GM12874 (cell line): ENCODE data around the gene MXD3.

ENCODE experiments used
- TF ChIP-seq, protein P1 (sequence below): IDR thresholded peaks from 2 replicates; pipeline ENCODE4 v1.5.1; 2011; ENCODE audit warnings: low read depth, mild to moderate bottlenecking, control low read depth, low read length, moderate library complexity; ENCODE audit not compliant: insufficient read depth

MXD3 gene

GRCh38 chr5:177333420-177334154 is 21.9 kb upstream of the MXD3 start:
- TF ChIP-seq, protein P1, sequence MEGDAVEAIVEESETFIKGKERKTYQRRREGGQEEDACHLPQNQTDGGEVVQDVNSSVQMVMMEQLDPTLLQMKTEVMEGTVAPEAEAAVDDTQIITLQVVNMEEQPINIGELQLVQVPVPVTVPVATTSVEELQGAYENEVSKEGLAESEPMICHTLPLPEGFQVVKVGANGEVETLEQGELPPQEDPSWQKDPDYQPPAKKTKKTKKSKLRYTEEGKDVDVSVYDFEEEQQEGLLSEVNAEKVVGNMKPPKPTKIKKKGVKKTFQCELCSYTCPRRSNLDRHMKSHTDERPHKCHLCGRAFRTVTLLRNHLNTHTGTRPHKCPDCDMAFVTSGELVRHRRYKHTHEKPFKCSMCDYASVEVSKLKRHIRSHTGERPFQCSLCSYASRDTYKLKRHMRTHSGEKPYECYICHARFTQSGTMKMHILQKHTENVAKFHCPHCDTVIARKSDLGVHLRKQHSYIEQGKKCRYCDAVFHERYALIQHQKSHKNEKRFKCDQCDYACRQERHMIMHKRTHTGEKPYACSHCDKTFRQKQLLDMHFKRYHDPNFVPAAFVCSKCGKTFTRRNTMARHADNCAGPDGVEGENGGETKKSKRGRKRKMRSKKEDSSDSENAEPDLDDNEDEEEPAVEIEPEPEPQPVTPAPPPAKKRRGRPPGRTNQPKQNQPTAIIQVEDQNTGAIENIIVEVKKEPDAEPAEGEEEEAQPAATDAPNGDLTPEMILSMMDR: no peak

DNA sequence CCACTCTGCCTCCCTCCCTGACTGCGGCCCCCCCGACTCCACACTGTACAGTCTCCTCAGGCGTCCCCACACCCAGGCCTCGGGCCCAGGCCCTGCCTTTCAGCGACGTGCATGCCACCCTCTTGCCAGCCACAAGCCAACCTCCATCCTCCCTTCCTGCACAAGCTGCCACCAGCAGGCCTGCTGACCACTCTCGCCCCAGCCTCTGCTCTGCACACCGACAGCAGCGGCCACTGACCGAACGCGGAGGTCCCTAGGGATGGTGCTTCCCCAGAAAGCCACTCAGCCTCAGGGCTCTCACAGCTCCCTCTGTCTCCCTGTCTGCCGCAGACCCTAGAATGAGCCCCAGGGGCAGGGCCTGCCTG is 21.2 kb upstream of the MXD3 start:
- TF ChIP-seq, protein P1: no peak

- TF ChIP-seq, protein P1: no peak
Observed at GRCh38 chr5:177332031-177332895, 20.6 kb upstream of the MXD3 start.

GRCh38 chr5:177330991-177331842 is 19.5 kb upstream of the MXD3 start:
- TF ChIP-seq, protein P1: no peak

DNA sequence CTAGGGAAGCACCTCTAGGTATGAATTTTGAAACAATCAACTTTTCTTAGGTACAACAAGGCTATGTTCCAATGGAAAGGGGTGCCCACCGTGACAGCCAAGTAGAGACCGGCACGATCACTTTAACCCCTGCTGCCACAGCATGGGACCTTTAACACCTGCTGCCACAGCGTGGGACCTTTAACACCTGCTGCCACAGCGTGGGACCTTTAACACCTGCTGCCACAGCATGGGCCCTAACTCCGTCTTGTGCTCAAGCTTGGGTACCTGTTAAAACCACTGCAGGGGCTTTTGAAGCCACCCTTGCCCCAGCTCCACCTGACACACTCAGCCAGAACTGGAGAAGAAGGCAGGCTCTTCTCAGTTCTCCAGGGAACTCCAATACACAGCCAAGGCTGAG is 18.2 kb upstream of the MXD3 start:
- TF ChIP-seq, protein P1: no peak

DNA sequence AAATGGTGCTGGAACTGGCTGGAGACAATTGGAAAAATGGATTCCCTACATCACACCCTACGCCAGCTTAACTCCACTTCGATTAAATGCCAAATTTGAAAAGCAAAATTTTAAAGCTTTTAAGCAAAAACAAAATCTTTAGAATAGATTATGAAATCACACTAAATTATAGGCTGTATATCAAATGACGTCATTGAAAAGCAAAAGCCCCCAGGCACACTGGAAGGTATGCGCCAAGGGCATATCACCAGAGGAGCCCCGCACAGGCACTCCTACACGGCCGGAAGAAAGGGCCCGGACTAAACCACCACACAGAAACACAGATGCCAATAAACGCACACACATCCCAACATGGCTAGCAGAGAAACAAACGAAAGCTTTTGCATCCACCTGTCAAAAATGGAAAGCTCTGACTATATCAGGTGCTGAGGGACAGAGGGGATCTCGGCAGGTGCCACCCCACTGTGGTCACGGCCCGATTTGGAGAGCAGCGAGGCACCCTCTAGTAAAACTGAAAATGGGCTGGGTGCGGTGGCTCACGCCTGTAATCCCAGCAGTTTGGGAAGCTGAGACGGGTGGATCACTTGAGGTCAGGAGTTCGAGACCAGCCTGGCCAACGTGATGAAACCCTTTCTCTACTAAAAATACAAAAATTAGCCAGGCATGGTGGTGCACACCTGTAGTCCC is 17.0 kb upstream of the MXD3 start:
- TF ChIP-seq, protein P1: no peak
